HG03575 (cell line): ENCODE results near the gene DHRS4.
"Not testable (repeated sequence)": the region's sequence is repeated elsewhere in the genome, so short reads cannot be mapped to it uniquely, and the experiment has no call there.

ENCODE experiments used
- ATAC-seq: cut with Tn5 transposase; IDR thresholded peaks from one replicate; pipeline ENCODE4 v1.9.1; 2021; ENCODE audit not compliant: unreplicated experiment, insufficient number of reproducible peaks, low FRiP score; ENCODE audit errors: extremely low read depth

DHRS4 gene

GRCh38 chr14:23938823-23939222 is 14.7 kb upstream of the DHRS4 start:
- ATAC-seq, result no peak

GRCh38 chr14:23939607-23940326 is 13.8 kb upstream of the DHRS4 start:
- ATAC-seq, result no peak

DNA sequence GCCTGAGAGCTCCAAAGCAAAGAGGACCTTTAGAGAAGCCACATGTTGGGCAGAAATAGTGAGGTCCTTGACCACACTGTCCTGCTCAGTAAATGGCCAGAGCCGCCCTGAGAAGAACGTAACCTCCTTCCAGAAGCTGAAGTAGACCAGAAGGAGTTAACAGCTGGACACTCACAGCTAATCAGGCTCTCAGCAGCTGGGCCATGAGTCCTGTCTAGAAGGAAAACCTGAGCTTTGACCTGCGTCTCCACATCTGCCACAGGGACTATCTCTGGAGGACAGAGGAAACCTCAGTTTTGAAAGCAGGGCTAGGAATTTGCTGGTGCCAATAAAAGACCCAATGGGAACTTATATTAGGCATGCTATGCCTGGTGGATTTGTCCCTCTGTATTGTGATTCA is 12.3 kb upstream of the DHRS4 start:
- ATAC-seq, result no peak

- ATAC-seq, result no peak
Measured at GRCh38 chr14:23941669-23942068, 11.9 kb upstream of the DHRS4 start.

GRCh38 chr14:23942587-23942986 is 11.0 kb upstream of the DHRS4 start:
- ATAC-seq, result no peak

DNA sequence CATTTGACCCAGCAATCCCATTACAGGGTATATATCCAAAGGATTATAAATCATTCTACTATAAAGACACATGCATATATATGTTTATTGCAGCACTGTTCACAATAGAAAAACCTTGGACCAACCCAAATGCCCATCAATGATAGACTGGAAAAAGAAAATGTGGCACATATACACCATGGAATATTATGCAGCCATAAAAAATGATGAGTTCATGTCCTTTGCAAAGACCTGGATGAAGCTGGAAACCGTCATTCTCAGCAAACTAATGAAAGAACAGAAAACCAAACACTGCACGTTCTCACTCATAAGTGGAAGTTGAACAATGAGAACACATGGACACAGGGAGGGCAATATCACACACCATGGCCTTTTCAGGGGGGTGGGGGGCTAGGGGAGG is 4.5 kb upstream of the DHRS4 start:
- not testable (repeated sequence) for ATAC-seq

GRCh38 chr14:23950411-23951135 is 3.0 kb upstream of the DHRS4 start:
- ATAC-seq, result no peak

GRCh38 chr14:23951136-23951466 is 2.5 kb upstream of the DHRS4 start:
- ATAC-seq, result not testable (repeated sequence)

GRCh38 chr14:23951590-23952201 is 1.9 kb upstream of the DHRS4 start:
- ATAC-seq, result no peak

- not testable (repeated sequence) for ATAC-seq
Measured at GRCh38 chr14:23953116-23953463, 480 bp upstream of the DHRS4 start.

DNA sequence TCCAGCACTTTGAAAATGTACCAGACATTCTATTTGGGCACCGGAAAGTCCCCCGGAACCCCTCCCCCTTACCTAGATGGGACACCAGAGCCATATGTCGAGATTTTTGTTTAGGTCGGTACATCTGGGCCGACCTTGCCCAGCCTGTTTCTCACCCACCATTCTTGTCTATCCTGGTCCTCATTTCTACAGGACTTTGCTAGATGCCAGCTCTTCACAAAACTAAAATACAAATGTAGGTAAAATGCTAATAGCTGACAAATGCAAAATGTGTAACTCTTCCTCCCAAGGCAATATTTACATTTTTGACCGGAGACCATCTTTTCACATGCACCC is 677 bp downstream of the DHRS4 start:
- not testable (repeated sequence) for ATAC-seq

DNA sequence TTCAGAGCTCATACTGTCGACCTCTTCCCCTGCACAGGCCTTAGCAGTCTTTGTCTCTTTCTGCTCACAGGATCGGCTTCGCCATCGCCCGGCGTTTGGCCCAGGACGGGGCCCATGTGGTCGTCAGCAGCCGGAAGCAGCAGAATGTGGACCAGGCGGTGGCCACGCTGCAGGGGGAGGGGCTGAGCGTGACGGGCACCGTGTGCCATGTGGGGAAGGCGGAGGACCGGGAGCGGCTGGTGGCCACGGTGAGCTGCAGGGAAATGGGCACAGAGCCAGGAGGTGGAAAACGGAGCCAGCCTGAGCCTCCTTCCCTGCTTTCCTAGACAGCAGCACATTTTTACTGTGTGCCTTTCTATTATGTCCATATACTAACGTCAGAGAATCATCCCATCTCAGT is 1.4 kb downstream of the DHRS4 start:
- not testable (repeated sequence) for ATAC-seq

GRCh38 chr14:23955811-23956210 is 2.2 kb downstream of the DHRS4 start:
- ATAC-seq, result not testable (repeated sequence)

- not testable (repeated sequence) for ATAC-seq
Measured at GRCh38 chr14:23957913-23958569, 4.5 kb downstream of the DHRS4 start.

GRCh38 chr14:23960899-23961298 is 7.3 kb downstream of the DHRS4 start:
- ATAC-seq, result not testable (repeated sequence)

GRCh38 chr14:23961704-23962103 is 8.1 kb downstream of the DHRS4 start:
- not testable (repeated sequence) for ATAC-seq

DNA sequence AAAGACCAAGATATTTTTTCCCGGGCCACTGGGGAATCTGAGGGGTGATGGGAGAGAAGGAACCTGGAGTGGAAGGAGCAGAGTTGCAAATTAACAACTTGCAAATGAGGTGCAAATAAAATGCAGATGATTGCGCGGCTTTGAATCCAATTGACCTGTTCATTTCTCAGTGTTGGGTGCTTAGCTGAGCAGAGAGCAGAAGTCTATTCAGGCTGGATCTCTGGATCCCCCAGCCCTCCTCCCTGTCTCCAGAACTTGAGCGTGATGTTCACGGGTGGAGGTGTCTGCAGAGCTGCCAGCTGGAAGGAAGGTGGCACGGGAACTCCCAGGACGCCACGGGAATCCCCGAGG is 15.5 kb downstream of the DHRS4 start:
- ATAC-seq, result not testable (repeated sequence)

DNA sequence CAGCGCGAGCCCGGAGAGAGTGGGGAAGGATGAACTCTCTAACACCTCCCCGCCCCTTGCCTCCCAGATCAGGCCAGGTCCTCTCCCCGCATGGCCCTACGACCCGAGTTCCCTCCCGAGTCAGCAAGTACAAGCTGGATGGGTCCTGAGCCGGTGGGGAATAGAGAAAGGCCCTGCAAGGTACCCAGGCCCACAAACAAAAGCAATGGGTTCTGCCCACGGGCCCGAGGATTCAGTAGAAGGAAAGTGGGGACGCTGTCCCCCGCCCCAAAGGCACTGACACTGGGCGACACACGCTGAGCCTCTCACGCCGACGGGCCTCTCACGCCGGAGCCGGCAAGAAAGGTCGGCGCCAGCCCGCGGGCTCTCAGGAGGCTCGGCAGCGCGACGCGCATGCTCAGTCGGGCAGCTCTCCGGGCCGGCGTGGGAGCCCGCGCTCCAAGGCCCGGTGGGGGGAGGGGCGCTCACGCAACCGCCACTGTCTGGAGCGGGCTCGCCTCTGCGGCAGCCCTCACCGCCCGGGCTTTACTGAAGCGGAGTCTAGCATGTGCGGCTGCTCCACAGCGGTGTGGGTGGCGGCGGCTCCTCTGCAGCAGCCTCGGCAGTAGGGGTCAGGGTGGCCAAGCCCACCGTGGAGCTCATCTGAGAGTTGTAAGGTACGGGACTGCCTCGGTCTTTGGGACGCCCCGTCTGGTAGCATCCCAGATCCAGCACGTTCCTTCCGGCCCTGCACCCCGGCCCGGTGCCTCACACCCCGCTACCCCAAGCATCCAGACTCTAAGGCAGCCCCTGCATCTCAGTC is 16.1 kb downstream of the DHRS4 start:
- ATAC-seq, result not testable (repeated sequence)

DNA sequence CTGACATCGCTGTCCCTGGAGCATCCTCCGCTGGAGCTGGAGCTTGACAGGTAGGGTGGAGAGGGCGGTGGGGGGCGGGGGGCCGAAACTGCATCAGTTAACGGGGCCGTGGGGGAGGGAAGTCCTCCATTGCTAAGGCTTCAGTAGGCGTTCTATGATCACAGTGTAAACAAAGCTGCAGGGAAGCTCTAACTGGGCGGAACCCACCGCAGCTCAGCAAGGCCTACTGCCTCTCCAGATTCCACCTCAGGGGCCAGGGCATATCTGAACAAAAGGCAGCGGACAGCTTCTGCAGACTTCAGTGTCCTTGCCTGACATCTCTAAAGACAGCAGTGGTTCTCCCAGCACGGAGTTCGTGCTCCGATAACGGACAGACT is 16.7 kb downstream of the DHRS4 start:
- not testable (repeated sequence) for ATAC-seq
